HepG2 (cell line): ENCODE measurements around the gene INPP5E.

Source experiments
- ESRRA ChIP-seq: sonication (generic); formaldehyde crosslinking; IDR thresholded peaks from 2 replicates; pipeline ENCODE4 v1.5.1; 2020; ENCODE audit warnings: mild to moderate bottlenecking, low read depth, missing genetic modification reagents
- MYC ChIP-seq: sonication (generic); formaldehyde crosslinking; IDR thresholded peaks from 2 replicates; pipeline ENCODE4 v1.9.0; 2021; ENCODE audit warnings: missing genetic modification reagents, borderline replicate concordance
- ZFX ChIP-seq: sonication (generic); formaldehyde crosslinking; IDR thresholded peaks from 2 replicates; pipeline ENCODE4 v1.4.0; 2020; ENCODE audit warnings: mild to moderate bottlenecking, low read depth, missing genetic modification reagents, moderate library complexity
- TF ChIP-seq, protein P1 (sequence below): IDR thresholded peaks from 2 replicates; pipeline ENCODE4 v1.6.1; 2012; ENCODE audit warnings: low read depth, low read length, improper control_type of control experiment

DNA sequence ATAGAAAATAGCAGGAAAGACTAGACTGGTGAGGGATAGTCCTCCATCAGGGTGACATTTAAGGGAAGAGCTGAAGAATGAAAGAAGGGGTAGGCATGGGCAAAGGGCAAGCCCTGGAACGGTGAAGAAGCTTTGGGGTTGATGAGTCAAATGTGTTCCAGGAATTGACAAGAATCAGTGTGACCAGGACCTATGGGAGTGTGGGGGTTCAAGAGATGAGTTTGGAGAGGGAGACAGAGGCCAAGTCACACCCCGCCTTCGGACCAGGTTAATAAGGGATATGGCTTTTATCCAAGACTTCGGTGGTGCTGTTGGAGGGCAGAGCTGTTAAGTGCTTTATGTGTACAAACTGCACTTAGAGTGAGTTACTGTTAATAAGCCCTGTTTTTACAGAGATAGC lies 28.3 kb downstream of the INPP5E start:
- TF ChIP-seq, protein P1, sequence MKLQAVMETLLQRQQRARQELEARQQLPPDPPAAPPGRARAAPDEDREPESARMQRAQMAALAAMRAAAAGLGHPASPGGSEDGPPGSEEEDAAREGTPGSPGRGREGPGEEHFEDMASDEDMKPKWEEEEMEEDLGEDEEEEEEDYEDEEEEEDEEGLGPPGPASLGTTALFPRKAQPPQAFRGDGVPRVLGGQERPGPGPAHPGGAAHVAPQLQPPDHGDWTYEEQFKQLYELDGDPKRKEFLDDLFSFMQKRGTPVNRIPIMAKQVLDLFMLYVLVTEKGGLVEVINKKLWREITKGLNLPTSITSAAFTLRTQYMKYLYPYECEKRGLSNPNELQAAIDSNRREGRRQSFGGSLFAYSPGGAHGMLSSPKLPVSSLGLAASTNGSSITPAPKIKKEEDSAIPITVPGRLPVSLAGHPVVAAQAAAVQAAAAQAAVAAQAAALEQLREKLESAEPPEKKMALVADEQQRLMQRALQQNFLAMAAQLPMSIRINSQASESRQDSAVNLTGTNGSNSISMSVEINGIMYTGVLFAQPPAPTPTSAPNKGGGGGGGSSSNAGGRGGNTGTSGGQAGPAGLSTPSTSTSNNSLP: no peak
- TF ChIP-seq ESRRA (CRISPR knock-in tag) (no peak), ZFX (CRISPR knock-in tag) (no peak), MYC (no peak)
